CD4-positive, alpha-beta T cell (primary cell): ENCODE measurements around the gene NHS. TPM values are rescaled to one million over a fixed set of nuclear protein-coding genes. Genes with fewer than 3 reads are reported as not detected.

ENCODE experiments used
- ATAC-seq: fragments of 200-7000 bp; cut with Tn5 transposase; one replicate; pipeline ENCODE4 v1.10.0; 2022; ENCODE audit warnings: mild to moderate bottlenecking; ENCODE audit not compliant: poor library complexity
- CTCF ChIA-PET: fragments of 350-600 bp; sonication (Branson Sonifier 250); formaldehyde crosslinking; loops from one replicate; lab custom pipeline; 2021; ENCODE audit warnings: antibody characterized with exemption, inconsistent platforms; lab: Charles Lee
- POLR2A ChIA-PET: fragments of 350-600 bp; sonication (Branson Sonifier 250); formaldehyde crosslinking; loops from one replicate; lab custom pipeline; 2021; ENCODE audit warnings: antibody characterized with exemption, inconsistent platforms; lab: Charles Lee
- DNase-seq, 14 experiments: peaks; one replicate each; pipeline ENCODE4 v3.0.0-alpha.2; 2013 to 2020; ENCODE audit warnings: mixed read lengths in 2 of 14
- H3K27ac ChIP-seq, 2 donors: one replicate each; pipeline versions ENCODE4 v1.5.1 to v1.7.0; 2013; ENCODE audit warnings: low read length in 2 of 2, low read depth in 1 of 2, mild to moderate bottlenecking in 1 of 2
- H3K27me3 ChIP-seq, 2 experiments: 1 replicate in 1 of 2; 2 replicates in 1 of 2; pipeline versions ENCODE4 v1.6.1 to v1.7.0; 2013; ENCODE audit warnings: low read length in 2 of 2, control low read depth in 1 of 2, mild to moderate bottlenecking in 1 of 2, moderate library complexity in 1 of 2; ENCODE audit not compliant: insufficient read depth in 2 of 2, control insufficient read depth in 1 of 2
- H3K36me3 ChIP-seq: one replicate; pipeline ENCODE4 v1.6.1; 2013; ENCODE audit warnings: low read length, control low read depth; ENCODE audit not compliant: insufficient read depth
- H3K4me1 ChIP-seq: one replicate; pipeline ENCODE4 v1.6.1; 2013; ENCODE audit warnings: low read length, control low read depth; ENCODE audit not compliant: insufficient read depth
- H3K4me3 ChIP-seq: one replicate; pipeline ENCODE4 v1.5.1; 2013; ENCODE audit warnings: mild to moderate bottlenecking, low read length, moderate library complexity
- H3K9me3 ChIP-seq, 2 experiments: 1 replicate in 1 of 2; 2 replicates in 1 of 2; pipeline versions ENCODE4 v1.6.1 to v1.7.0; 2013; ENCODE audit warnings: low read length in 2 of 2, mild to moderate bottlenecking in 2 of 2, control low read depth in 1 of 2, moderate library complexity in 1 of 2; ENCODE audit not compliant: control insufficient read depth in 1 of 2, insufficient read depth in 1 of 2
- H3K27ac Mint-ChIP-seq: one replicate; pipeline ENCODE4 v1.8.0; 2020; ENCODE audit warnings: mixed read lengths
- H3K27me3 Mint-ChIP-seq: one replicate; pipeline ENCODE4 v1.8.0; 2021; ENCODE audit warnings: mixed read lengths
- H3K36me3 Mint-ChIP-seq: one replicate; pipeline ENCODE4 v1.8.0; 2021; ENCODE audit warnings: low read depth, mixed read lengths
- H3K4me1 Mint-ChIP-seq: one replicate; pipeline ENCODE4 v1.8.0; 2021; ENCODE audit warnings: low read depth, mixed read lengths
- H3K4me3 Mint-ChIP-seq: one replicate; pipeline ENCODE4 v1.8.0; 2020; ENCODE audit warnings: mild to moderate bottlenecking, mixed read lengths
- H3K9me3 Mint-ChIP-seq: one replicate; pipeline ENCODE4 v1.8.0; 2020; ENCODE audit warnings: mixed read lengths
- CTCF ChIP-seq: fragments of 200-600 bp; IDR thresholded peaks from one replicate; pipeline ENCODE4 v1.8.0; 2022; ENCODE audit warnings: antibody characterized with exemption, mild to moderate bottlenecking
- intact Hi-C, 2 experiments: fragments of 100-400 bp; cut with DNase I in 1 of 2; cut with micrococcal nuclease in 1 of 2; formaldehyde crosslinking; loops; one replicate each; pipeline versions ENCODE4 v1.15.1 to v1.9.0; 2023 to 2025; cut with DNase I, micrococcal nuclease
- total RNA-seq, 174 experiments: library from RNA in 2 of 174; stranded (reverse) in 2 of 174; gene quantifications; one replicate each; pipeline ENCODE4 v1.2.3 and lab custom pipeline; 2021 to 2026

NHS gene
- total RNA-seq, 2 experiments from 2014 or later, result 0.36 to 0.53 TPM

GRCh38 chrX:17474892-17475291 lies 99.9 kb downstream of the NHS start:
- no peak for TF ChIP-seq CTCF
- POLR2A ChIA-PET, result no interaction called here
- Histone ChIP-seq H3K27ac (no peak overlapping the region), H3K4me3 (no peak overlapping the region), H3K27me3 (no peaks in the 10 kb centered on the region), H3K4me1 (no peaks in the 10 kb centered on the region), H3K9me3 (no peaks in the 10 kb centered on the region), H3K36me3 (no peaks in the 10 kb centered on the region)
- CTCF ChIA-PET, result no interaction called here
- no peak overlapping the region for H3K4me3 Mint-ChIP-seq
- no peaks in the 10 kb centered on the region for H3K27me3 Mint-ChIP-seq
- ATAC-seq (no peak), DNase-seq (no peak)
- H3K36me3 Mint-ChIP-seq, result no peaks in the 10 kb centered on the region
- no peaks in the 10 kb centered on the region for H3K9me3 Mint-ChIP-seq
- no peaks in the 10 kb centered on the region for H3K4me1 Mint-ChIP-seq
- H3K27ac Mint-ChIP-seq, result no peak overlapping the region
- intact Hi-C loops, result no loop called here

- no peaks in the 10 kb centered on the region for H3K9me3 Mint-ChIP-seq
- no peak for ATAC-seq
- Histone ChIP-seq H3K4me3 (no peak overlapping the region), H3K9me3 (no peaks in the 10 kb centered on the region), H3K36me3 (no peaks in the 10 kb centered on the region), H3K4me1 (no peaks in the 10 kb centered on the region), H3K27me3 (no peaks in the 10 kb centered on the region), H3K27ac (no peak overlapping the region)
- H3K4me3 Mint-ChIP-seq, result no peak overlapping the region
- no peaks in the 10 kb centered on the region for H3K27me3 Mint-ChIP-seq
- no peak for TF ChIP-seq CTCF
- H3K27ac Mint-ChIP-seq, result no peak overlapping the region
- H3K36me3 Mint-ChIP-seq, result no peaks in the 10 kb centered on the region
- POLR2A ChIA-PET, result no interaction called here
- DNase-seq, result no peak
- intact Hi-C loops, result no loop called here
- H3K4me1 Mint-ChIP-seq, result no peaks in the 10 kb centered on the region
- CTCF ChIA-PET, result no interaction called here
These were observed 100.6 kb downstream of the NHS start for GRCh38 chrX:17475449-17476217.

- no peak for DNase-seq
- POLR2A ChIA-PET, result no interaction called here
- CTCF ChIA-PET, result no interaction called here
These were observed 101.4 kb downstream of the NHS start for GRCh38 chrX:17476411-17476810.

More at GRCh38 chrX:17476411-17476810, 101.4 kb downstream of the NHS start:
- ATAC-seq, result no peak
- intact Hi-C loops, result no loop called here
- Histone ChIP-seq H3K36me3 (no peaks in the 10 kb centered on the region), H3K4me3 (no peak overlapping the region), H3K4me1 (no peaks in the 10 kb centered on the region), H3K27ac (no peak overlapping the region), H3K27me3 (no peaks in the 10 kb centered on the region), H3K9me3 (no peaks in the 10 kb centered on the region)
- TF ChIP-seq CTCF, result no peak
- Mint-ChIP-seq H3K4me3 (no peak overlapping the region), H3K4me1 (no peaks in the 10 kb centered on the region), H3K9me3 (no peaks in the 10 kb centered on the region), H3K27ac (no peak overlapping the region), H3K27me3 (no peaks in the 10 kb centered on the region), H3K36me3 (no peaks in the 10 kb centered on the region)
